NCI-H1092 (cell line): ENCODE results near the gene RGL2.

Experiments
- DNase-seq: peaks from one replicate; lab custom pipeline; 2025; lab: John Stamatoyannopoulos, UW

RGL2 gene

DNA sequence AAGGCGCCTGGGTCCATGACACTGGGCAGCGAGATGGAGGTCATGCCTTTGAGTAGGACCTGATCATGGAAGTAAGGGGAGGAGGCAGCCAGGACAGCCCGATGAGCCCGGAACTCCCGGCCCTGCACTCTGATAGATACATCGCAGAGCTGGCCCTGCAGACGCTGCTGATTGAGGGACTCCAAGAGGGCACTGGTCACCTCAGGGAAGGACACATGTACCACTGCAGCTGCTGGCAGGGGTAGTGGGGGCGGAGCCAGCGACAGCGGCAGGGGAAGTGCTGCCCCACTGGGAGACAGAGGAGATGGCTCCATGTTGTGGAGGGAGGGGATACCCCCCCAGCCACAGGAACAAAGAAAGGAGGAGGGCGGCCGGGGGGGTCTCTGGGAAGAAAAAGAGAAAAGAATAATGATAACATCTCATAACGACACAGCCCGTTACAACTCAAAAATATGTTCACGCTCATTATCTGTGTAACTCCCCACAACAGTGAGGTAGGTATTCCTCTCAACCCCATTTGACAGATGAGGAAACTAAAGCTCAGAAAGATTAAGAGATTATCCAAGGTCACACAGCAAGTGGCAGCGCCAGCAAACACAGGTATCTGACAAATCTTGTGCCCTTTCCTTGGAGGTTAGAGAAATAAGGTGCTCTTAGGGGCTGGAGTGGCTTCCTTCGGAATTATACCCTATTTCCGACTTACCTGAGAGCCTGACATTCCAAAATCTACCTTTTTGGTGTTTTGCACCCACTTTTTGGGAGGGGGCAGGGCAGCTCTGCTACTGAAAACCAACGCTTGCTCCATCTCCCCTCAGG is 18.1 kb upstream of the RGL2 start:
- DNase-seq = no peak

DNA sequence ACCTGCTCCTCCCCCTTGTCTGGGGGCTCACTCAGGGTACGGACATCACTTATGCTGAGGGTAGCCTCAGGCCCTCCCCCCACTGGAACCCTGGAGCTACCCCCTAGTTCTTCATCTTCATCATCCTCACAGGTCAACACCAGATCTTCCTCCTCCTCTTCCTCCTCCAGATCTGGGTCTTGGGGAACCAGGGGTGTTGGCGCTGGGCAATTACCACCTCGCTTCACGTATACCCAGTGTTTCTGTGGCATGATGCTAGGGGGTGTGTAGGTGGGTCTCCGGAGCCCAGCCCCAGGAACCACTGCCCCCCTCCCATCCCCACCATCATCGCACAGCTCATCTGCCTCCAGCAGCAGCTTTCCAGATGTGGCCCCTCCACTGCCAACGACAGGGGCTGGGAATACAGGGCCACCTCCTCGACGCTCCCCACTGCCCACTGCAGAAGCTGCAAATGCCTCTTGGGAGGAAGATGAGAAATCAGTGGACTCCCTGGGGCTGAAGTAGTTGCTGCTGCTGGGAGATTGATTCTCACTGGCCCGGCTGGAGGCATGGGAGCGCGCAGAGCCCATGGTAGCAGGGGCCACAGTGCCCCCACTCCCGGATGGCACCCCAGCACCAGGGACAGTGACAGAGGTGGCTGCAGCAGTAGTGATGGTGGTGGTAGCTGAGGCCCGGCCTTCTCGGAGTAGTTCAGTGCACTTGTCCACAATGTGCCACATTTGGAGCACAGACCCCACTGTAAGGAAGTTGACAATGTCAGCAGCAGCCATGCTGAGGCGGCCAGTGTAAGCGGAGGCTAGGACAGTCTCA is 17.3 kb upstream of the RGL2 start:
- DNase-seq = no peak

DNA sequence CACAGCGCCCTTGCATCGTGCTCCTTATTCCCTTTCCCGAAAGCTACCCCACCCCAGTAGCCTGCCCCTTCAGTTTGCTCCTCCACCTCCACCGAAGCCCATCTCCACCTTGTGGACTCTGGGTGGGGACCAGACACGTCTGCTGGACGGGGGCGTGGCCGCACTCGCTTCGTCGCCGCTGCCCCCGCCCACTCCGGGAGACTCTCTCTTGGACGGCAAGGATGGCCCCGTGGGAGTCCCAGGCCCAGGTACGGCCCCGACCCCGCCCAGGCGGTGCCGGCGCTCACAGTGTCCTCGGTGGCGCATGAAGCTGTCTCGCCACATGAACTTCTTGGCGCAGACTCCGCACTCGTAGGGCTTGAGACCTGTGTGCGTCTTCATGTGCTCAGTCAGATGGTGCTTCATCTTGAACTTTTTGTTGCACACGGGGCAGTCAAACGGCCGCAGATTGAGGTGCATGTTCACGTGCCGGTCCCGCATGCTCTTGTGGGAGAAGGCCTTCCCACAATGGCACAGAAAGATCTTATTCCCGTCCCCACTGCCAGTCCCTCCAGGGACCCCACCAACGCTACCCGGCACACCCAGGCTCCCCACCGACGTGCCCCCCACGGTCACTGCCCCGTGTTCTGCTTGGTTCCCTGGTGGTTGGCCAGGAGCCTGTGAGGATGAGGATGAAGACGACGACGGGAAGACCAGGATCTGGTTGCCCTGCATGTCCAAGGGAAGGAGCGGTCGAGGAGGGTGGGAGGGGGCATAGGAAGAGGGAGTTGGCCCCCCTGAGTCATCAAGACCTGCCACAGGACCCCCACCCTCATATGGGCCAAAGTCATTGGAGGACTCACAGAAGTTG is 16.4 kb upstream of the RGL2 start:
- DNase-seq = no peak

DNA sequence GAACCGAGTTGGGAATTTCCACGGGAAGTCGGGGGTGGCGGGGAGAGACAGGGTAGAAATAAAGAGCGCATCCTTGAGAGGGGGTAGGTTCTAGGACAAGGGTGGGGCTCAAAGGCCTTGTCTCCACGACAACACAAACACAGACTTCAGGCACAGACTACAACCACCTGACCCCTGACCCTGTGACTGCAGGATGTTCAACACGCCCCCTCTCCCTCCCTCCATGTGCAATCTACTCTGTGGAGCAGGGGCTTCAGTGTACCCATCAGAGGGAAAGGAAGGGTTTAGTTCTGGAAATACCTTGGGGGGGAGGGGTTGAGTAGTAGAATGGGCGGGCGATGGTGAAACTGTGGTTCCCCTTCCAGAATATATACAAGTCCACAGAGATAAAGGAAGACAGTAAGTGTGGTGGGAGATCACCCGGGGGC is 15.8 kb upstream of the RGL2 start:
- no peak for DNase-seq

DNA sequence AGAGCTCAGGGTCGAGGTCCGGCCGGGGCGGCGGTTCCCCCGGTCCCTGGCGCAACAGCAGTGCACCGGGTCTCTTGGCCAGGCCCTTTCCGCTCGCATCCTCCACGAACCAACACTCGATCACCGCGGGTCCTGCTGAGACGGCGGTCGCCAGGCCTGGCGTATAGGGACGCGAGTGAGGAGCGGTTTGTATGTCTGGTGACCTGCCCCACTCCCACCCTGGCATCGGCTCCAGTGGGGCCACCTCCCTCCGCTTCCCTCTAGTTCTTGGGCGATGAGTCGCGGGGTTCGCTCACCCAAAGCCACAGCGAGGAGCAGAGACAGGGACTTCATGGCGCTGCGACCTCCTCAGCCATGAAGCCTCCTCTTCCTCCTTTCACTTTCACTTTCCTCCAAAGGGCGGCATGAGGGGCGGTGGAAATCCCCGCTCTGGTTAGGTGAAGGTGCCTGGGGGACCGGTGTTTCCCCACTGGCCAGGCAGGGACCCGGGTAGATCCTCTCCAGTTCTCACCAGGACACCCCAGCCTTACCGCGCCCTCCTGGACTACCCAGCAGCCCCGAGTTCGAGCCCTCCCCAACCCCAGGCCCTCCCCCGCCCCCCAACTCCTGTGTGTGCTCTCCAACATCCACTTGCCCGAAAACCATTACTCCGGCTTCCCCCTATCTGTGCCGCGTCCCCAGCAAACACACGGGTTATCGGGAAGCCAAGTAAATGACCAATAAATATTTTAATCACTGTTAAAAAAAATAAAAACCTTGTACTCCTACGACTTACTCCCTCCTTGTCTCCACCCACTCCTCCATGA is 15.2 kb upstream of the RGL2 start, which contains the start of gene TAPBP:
Gene TAPBP, minus strand, starts transcription at position 370 of the 806 bp plus-strand sequence. Its CDS starts 37 bp downstream, at position 333.
- peak; percentile 2 for DNase-seq

DNA sequence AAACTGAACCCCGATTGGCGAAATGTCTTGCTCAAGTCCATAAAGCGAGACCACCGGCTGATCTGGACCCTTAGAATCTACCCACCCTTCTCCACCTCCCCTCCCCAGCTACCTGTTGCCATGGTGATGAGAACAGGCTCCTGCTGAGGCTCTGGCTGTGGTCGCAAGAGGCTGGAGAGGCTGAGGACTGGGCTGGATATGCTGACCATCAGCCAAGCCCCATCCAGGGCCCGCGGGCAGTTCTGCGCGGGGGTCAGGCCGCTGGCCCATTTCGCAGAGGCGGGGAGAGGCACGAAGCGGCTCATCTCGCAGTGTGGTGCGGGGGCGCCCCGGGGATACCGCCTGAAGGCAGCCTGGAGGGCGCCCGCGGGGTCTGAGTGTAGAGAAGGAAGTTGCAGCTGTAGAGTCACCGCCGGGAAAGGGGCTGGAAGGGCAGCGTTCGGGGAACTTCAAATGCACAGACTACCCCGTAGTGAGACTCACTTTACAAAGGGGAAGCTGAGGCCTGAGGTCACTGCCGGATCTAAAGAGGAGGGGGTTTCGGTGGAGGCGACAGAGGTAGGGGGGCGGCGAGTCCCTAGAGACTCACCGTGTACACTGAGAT is 14.5 kb upstream of the RGL2 start:
- peak; percentile 3 for DNase-seq

DNA sequence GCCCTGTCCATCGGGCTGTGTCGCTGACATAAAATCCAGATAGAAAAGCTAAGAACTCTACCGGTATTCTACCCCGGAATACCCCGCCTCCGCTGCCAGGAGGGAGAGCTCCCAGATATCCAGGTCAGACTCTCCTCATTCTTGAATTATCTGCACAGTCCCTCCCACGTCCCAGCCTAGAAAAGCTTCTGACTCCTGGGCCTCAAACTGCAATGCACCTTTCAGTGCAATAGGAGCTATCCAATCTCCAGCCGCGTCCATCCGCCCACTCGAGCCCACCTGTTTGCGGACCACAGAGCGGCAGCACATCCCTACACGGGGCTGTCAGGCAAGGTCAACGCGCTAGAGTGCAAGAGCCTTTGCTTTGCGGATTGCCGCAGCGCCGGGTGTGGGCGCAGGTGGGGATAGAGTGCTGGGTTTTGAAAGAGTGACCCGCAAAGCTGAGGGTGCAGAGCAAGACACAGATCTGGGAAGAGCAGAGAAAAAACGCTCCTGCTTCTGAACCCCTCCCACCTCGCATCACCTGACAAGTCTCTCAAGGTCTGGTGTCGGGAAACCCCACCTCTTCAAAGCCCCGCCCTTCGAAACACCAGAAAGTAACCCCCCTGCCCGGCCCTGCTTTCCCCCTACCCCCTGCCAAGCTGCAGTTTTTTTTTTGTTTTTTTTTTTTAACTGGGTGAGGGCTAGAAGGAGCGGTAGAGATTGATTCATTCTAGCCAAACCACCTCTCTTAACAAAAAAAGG is 13.8 kb upstream of the RGL2 start:
- peak; percentile 25 for DNase-seq

DNA sequence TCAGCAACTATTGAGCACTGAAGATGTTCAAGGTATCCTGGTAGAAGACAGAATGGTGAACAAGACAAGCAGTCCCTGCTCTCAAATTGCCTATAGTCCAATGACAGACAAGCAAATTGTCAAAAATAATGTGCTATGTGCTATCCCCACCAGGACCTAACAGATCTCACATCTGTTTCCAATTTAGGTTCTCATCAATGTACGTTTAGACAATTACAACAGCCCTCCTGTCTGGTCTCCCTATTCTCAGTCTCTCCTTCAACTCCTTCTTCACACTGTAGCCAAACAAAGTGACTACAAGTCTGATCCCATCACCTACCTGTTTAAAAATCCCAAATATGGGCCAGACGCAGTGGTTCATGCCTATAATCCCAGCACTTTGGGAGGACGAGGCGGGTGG is 7.6 kb upstream of the RGL2 start:
- no peak for DNase-seq

DNA sequence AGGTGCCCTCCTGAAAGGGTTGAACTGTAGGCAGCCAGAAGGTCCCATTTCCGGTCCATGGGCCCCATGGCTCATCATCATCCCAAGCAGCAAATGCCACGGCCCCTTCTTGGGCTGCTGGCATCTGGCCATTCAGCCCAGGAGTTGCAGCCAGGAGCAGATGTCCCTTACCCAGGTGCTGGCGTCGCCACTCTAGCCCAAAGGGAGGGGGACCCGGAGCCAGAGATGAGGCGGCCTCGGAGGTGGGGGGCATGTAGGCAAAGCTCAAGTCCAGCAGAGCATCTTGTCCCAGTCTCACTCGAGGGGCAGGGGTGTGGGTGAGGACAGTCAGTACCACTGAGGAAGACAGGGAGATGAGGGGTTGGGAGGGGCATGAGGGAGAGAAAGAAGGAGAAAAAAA is 6.3 kb upstream of the RGL2 start:
- no peak for DNase-seq

DNA sequence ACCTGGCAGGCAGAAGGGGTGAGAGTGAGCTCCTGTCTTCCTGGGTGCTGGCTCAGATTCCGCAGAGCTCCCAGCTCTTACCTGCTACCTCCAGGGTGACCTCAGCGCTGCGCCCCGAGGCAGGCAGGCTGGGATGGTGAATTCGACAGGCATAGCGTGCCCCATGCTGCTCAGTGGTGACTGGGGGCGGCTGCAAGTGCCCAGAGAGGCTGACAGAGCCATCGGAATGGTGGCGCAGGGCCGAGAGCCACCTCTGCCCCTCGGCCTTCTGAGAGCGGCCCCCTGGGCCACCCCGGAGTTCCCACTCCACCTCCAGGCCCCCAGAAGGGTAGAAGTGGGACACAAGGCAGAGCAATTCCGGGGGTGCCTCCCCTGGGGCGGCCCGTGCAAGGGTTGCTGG is 5.5 kb upstream of the RGL2 start:
- DNase-seq = no peak

DNA sequence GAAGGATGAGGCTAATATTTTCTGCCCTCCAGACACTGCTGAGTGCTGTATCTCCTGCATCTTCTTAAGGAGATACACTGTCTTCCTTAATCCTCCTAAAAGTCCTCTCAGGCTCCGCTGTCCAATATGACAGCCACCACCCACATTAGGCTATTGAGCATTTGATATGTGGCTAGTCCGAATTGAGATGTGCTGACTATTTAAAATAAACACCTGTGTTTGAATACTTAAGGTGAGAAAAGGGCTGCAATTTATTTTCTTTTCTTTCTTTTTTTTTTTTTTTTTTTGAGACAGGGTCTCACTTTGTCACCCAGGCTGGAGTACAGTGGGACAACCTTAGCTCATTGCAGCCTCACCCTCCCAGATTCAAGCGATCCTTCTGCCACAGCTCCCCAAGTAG is 3.1 kb upstream of the RGL2 start:
- DNase-seq = no peak

DNA sequence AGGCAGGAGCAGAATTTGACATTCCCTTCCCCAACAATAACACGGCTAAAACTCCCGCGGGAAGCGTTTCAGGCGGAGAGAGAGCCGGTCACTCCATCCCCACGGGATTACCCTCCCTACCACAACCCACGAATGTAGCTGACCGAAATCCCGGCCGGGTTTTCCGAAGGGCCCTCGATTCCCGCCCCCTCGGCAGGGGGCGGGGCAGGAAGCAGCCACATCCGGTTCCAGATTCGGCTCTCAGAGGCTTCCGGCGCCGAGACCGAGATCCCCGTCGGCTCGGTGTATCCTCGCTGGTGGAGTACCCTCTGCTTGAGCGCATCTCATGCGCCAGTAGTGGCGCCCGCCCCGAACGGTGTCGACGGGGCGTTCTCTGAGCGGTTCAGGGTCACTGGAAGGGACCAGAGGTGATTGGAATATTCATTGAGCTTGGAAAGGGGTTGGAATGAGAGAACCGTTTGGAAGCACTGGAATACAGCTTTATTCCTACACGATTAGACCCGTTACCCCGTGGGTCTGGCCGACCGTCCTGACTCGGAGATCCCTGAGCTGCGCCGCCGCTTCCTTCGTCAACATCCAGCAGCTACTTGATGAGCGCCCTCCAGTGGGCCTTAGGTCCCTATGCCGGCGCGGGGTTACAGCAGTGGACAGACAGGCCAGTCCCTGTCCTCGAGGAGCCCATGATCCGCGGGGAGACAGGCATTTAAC is 649 bp upstream of the RGL2 start:
- peak; percentile 82 for DNase-seq

DNA sequence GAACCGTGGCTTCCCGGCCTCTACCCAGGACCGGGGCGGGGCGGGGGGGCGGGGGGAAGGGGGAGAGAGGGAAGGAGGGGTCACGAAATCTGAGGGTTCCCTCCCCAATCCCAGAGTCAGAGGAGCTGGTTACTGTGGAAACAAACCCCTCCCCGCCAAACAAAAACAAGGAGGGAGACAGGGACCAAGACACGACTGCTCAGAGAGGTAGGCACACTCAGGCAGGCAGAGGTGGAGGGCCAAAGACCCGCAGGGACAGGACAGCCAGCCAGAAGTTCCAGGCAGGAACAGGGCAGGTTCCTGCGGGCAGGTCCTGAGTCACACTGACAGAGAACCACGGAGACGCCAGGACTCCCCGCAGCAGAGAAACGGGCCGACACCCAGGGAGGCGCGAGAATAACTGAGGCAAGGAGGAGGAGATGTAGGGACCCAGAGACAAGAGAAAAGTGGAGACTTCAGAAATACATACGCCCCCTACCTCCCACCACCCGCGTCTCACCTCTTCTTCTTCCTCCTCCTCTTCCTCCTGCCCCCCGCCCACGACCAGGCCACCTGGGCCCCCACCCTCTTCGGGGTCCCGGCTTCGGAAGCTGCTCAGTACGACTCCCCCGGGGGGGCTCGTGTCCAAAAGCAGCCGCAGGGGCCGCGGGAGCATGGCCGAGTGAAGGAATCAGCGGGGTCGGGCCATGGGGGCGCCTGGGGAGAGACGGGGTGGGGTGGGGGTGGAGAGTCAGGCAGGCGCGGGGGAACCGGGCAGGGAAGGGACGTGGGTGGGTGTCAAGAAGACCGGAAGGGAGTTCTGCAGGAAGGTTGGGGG is 578 bp downstream of the RGL2 start:
- no peak for DNase-seq

DNA sequence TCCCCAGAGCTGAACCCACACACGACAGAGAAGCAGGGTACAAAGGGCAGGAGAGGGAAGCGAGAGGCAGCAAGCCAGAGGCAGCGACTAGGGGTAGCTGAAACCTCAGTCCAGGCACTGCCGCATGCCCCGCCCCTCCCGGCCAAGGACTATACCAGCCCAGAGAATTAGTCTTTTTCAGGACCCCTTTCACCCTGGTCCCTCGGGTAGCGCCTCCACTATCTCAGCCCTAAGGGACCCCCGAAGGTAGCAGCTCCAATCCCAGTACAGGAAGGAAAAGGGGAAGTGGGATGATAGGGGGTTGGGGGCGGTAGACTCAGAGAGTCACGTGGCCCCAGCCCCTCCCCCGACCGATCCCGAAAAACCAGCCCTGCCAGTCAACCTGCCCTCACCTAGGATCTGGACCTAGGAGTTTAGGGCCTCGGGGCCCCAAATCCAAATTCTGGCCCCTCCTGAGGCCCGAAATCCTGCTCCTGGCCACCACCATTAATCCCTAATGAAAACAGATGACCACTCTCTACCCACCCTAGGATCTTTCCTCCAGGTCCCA is 1.3 kb downstream of the RGL2 start:
- DNase-seq = no peak

DNA sequence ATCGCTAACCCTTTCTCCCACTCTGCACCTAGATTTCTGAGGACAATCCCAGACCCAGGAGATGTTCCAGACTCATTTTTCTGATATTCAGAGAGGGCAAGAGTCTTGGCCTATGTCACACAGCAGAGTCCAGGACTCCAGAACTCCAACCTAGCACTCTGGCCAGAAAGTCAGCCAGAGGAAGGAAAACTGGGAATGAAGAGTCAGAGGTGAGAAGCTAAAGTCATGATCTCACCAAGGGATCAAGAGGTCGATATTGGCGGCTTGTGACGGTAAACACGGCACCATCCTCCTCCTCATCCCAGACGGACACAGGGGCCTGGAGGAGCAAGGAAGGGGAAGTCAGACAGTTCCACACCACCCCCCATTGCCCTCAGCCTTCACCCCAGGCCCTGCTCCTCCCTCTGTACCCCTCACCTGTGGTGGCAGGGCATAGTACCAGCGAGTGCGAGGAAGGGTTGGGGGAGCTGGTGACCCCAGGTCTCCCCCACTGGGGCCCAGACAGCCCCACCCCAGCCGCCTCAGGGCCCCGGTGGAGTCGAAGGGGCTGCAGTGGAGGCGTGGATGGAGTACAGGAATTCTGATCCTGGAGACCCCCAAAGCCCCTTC is 1.8 kb downstream of the RGL2 start:
- DNase-seq = no peak

DNA sequence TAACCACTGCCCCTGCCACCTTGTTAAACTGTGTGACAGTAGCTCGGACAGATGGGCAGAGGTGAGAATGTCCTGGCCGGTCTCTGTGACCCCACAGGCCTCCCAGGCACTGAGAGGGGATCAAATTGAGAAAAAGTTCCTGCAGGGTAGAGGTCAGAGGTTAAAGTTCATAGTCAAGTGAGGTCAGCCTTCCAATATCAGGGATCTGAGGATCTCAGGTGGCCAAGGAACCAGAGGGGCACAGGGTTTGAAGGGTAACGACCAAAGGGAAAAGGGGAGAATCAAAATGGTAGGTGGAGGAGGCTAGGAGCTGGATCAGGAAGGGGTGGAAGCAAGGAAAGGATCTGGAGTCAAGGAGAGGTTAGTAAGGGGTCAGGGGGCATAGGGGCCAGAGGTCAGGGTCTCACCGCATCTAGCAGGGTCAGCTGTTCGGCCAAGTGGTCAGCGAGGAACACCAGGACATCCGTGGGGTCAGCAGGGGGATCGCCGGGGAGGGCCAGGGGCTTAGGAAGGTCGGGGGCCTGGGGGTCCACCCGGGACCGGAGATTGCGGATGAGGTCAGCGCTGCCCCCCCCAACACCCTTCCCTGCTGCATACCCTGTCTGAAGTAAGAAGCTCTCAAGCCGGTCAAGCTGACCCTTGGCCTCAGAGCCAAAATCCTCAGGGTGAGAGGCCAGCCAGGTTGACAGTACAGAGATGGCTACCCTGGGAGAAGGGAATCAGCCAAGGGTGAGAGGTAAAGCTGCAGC is 2.9 kb downstream of the RGL2 start:
- DNase-seq = no peak

DNA sequence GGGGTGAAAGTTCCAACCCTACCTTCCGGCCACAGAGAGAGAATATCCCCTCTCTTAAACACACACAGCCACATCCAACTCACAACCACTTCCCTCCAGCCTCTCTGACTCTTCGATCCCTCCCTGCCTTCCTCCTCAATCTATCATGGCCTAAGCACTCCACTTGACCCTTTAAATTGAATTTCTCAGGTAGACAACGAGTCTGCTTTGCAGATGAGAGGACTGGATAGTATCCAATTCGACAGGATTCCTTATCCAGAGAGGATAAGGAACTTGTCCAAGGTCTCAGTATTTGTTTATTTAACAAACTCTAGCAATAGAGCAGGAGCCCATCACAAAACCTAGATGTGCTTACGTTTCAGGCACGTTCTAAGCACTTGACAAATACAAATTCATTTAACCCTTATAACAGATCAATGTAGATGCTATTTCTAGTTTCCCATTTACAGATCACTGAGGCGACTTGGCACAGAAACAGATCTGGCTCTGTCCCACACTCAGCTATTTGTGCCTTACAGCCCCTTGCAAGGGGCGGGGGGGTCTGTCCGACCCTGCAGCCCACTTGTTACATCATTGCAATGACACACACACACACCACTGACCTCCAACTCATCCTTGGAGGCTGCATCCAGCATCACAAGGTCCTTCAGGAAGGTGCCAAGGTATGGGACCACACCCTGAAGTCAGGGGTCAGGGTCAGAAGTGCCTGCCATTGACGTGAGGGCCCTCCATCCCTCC is 4.5 kb downstream of the RGL2 start:
- DNase-seq = no peak
